Type B pancreatic cell (in vitro differentiated cells): ENCODE measurements around the gene LEKR1. TPM values are rescaled to one million over a fixed set of nuclear protein-coding genes. Genes with fewer than 3 reads are reported as not detected.

ENCODE experiments used
- DNase-seq: peaks from one replicate; pipeline ENCODE4 v3.0.0; 2021; ENCODE audit warnings: mixed read lengths; ENCODE audit not compliant: unreplicated experiment; ENCODE audit errors: extremely low spot score
- H3K27ac Mint-ChIP-seq: 2 replicates; pipeline ENCODE4 v1.8.0; 2021; ENCODE audit warnings: mild to moderate bottlenecking, mixed read lengths
- H3K27me3 Mint-ChIP-seq: 2 replicates; pipeline ENCODE4 v1.8.0; 2021; ENCODE audit warnings: mixed read lengths
- H3K36me3 Mint-ChIP-seq: 2 replicates; pipeline ENCODE4 v1.8.0; 2021; ENCODE audit warnings: mixed read lengths
- H3K4me1 Mint-ChIP-seq: one replicate; pipeline ENCODE4 v1.8.0; 2021; ENCODE audit warnings: mixed read lengths; ENCODE audit not compliant: unreplicated experiment
- H3K4me3 Mint-ChIP-seq: 2 replicates; pipeline ENCODE4 v1.8.0; 2021; ENCODE audit warnings: mild to moderate bottlenecking, mixed read lengths
- H3K9me3 Mint-ChIP-seq: 2 replicates; pipeline ENCODE4 v1.8.0; 2021; ENCODE audit warnings: mixed read lengths
- total RNA-seq: library from RNA; stranded (reverse); gene quantifications from 2 replicates; pipeline ENCODE4 v1.2.1, GENCODE V29; 2021; ENCODE audit warnings: low replicate concordance
- TF ChIP-seq, protein P1 (sequence below): fragments of 200-600 bp; sonication (generic); conservative IDR thresholded peaks from 2 replicates; pipeline ENCODE4 v1.5.0; 2021; ENCODE audit warnings: antibody characterized with exemption, mild to moderate bottlenecking

The LEKR1 gene
- total RNA-seq, 1 donor from 2014 or later, result 1.6 TPM

DNA sequence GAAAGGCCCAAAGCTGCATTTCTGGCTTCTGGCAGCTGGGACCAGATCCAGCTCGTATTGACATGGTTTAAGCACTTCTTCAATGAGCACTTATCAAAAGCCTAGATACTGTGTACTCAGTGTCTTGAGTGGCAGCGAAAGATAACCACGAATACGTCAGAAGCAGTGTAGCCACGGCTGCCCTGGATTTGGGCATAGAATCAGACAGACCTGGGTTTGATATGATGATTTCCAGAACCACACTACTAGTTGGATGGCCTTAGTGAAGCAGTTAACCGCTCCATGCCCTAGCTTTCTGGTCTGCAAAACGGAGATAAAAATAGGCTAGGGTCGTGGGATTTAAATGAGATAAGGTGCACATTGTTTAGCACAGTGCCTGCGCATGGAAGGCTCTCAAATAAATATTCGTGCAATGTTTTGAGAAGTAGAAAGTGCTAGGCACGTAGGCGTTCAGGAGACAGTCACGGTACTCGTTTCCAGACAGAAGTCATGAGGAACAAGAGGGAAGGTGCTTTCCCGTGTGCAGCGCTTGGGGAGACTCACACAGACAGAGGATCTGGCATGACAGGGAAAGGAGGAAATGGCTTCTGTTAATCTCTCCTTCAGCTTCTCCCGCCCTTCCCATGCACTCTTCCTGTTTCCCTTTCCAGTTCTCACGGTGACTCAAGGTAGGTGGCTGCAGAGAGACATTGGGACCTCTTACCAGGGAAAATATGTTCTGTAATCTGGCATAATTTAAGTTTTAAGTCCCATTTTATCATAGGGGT lies 263.5 kb downstream of the LEKR1 start:
- no peak for DNase-seq

GRCh38 chr3:157091083-157091833 lies 265.1 kb downstream of the LEKR1 start:
- H3K4me1 Mint-ChIP-seq, result peaks cover 37% of the 10 kb centered on the region
- peak overlapping the region; percentile 93 for H3K27ac Mint-ChIP-seq
- peaks cover 6% of the 10 kb centered on the region for H3K27me3 Mint-ChIP-seq
- no peaks in the 10 kb centered on the region for H3K36me3 Mint-ChIP-seq
- DNase-seq, result no peak
- TF ChIP-seq, protein P1, sequence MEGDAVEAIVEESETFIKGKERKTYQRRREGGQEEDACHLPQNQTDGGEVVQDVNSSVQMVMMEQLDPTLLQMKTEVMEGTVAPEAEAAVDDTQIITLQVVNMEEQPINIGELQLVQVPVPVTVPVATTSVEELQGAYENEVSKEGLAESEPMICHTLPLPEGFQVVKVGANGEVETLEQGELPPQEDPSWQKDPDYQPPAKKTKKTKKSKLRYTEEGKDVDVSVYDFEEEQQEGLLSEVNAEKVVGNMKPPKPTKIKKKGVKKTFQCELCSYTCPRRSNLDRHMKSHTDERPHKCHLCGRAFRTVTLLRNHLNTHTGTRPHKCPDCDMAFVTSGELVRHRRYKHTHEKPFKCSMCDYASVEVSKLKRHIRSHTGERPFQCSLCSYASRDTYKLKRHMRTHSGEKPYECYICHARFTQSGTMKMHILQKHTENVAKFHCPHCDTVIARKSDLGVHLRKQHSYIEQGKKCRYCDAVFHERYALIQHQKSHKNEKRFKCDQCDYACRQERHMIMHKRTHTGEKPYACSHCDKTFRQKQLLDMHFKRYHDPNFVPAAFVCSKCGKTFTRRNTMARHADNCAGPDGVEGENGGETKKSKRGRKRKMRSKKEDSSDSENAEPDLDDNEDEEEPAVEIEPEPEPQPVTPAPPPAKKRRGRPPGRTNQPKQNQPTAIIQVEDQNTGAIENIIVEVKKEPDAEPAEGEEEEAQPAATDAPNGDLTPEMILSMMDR, result no peak
- no peak overlapping the region for H3K4me3 Mint-ChIP-seq
- H3K9me3 Mint-ChIP-seq, result no peaks in the 10 kb centered on the region

More for the DNA sequence above, 263.5 kb downstream of the LEKR1 start:
- H3K36me3 Mint-ChIP-seq, result no peaks in the 10 kb centered on the region
- no peaks in the 10 kb centered on the region for H3K27me3 Mint-ChIP-seq
- peak overlapping the region; percentile 89 for H3K4me3 Mint-ChIP-seq
- H3K4me1 Mint-ChIP-seq, result peaks cover 41% of the 10 kb centered on the region
- TF ChIP-seq, protein P1, result no peak
- no peaks in the 10 kb centered on the region for H3K9me3 Mint-ChIP-seq
- H3K27ac Mint-ChIP-seq, result peak overlapping the region; percentile 93

GRCh38 chr3:157092230-157092629 lies 266.1 kb downstream of the LEKR1 start:
- TF ChIP-seq, protein P1, result no peak
- Mint-ChIP-seq H3K36me3 (no peaks in the 10 kb centered on the region), H3K27ac (no peak overlapping the region), H3K4me1 (peaks cover 30% of the 10 kb centered on the region), H3K9me3 (no peaks in the 10 kb centered on the region), H3K4me3 (no peak overlapping the region), H3K27me3 (peaks cover 6% of the 10 kb centered on the region)
- no peak for DNase-seq

DNA sequence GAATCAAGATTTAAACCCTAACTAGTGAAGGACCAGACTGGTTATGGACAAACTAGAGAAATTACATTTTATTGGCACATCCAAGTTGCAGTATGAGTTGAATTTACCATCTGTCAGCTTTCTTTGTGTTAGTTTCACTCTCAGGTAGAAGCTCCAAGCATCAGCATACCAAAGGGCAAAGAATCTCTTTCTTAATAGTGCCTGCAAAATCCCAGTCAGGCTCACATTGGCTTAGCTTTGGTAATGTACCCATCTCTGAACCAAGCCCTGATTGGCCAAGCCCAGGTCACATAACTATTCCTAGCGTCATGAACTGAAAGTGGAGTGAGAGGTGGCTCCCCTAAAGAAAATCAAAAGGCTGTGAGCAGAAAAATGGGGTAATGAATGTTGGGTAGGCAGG lies 266.9 kb downstream of the LEKR1 start:
- no peaks in the 10 kb centered on the region for H3K36me3 Mint-ChIP-seq
- H3K4me3 Mint-ChIP-seq, result no peak overlapping the region
- H3K4me1 Mint-ChIP-seq, result peaks cover 24% of the 10 kb centered on the region
- TF ChIP-seq, protein P1, result no peak
- no peak overlapping the region for H3K27ac Mint-ChIP-seq
- H3K9me3 Mint-ChIP-seq, result no peaks in the 10 kb centered on the region
- DNase-seq, result no peak
- H3K27me3 Mint-ChIP-seq, result peaks cover 6% of the 10 kb centered on the region

DNA sequence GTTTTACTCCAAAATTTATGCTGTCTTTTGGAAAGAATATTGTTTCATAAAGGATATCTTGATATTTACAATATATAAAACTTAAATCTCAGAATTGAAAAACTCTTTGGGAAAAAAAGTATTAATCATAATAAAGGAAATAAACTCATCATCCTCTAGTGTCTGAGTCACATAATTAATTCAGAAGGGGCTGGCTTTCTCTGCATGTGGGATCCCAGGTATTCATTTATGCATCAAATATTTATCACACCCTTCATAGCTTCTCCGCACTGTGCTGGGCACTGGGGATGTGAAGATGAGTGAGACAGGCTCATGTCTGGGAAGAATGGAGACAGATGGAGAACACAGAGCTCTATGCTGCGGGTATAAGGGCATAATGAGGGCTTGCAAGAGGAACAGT lies 268.1 kb downstream of the LEKR1 start:
- H3K9me3 Mint-ChIP-seq, result no peaks in the 10 kb centered on the region
- TF ChIP-seq, protein P1, result no peak
- DNase-seq, result no peak
- H3K27me3 Mint-ChIP-seq, result peaks cover 6% of the 10 kb centered on the region
- peaks cover 21% of the 10 kb centered on the region for H3K4me1 Mint-ChIP-seq
- H3K27ac Mint-ChIP-seq, result no peak overlapping the region
- H3K4me3 Mint-ChIP-seq, result no peak overlapping the region
- no peaks in the 10 kb centered on the region for H3K36me3 Mint-ChIP-seq
